ENCODE measurements around the gene KIF1C.

KIF1C gene

GRCh38 chr17:5034063-5034462, 36.3 kb downstream of the KIF1C start:
- no peak overlapping the region for H3K4me3 ChIP-seq (ENCODE audit: low read length)
- peaks cover 2% of the 10 kb centered on the region for H3K4me1 ChIP-seq (ENCODE audit: control insufficient read depth, insufficient read depth, low read length)
- H3K27me3 ChIP-seq (replicated peaks; ENCODE audit: control insufficient read depth, insufficient read depth, low read length): peaks cover 19% of the 10 kb centered on the region
- H3K9ac ChIP-seq (ENCODE audit: low read length): no peak overlapping the region
- no peaks in the 10 kb centered on the region for H3K36me3 ChIP-seq (ENCODE audit: control insufficient read depth, insufficient read depth, low read length, severe bottlenecking)
- no peaks in the 10 kb centered on the region for H3K9me3 ChIP-seq (ENCODE audit: control insufficient read depth, low read length)
- no peak for DNase-seq (ENCODE audit: low read depth)

GRCh38 chr17:5034651-5035050, 36.9 kb downstream of the KIF1C start:
- Histone ChIP-seq H3K9me3 (ENCODE audit: control insufficient read depth, low read length) (no peaks in the 10 kb centered on the region), H3K27me3 (replicated peaks; ENCODE audit: control insufficient read depth, insufficient read depth, low read length) (peaks cover 19% of the 10 kb centered on the region), H3K4me3 (ENCODE audit: low read length) (no peak overlapping the region), H3K9ac (ENCODE audit: low read length) (no peak overlapping the region), H3K36me3 (ENCODE audit: control insufficient read depth, insufficient read depth, low read length, severe bottlenecking) (no peaks in the 10 kb centered on the region), H3K4me1 (ENCODE audit: control insufficient read depth, insufficient read depth, low read length) (peaks cover 2% of the 10 kb centered on the region)
- DNase-seq (ENCODE audit: low read depth): no peak

- H3K4me3 ChIP-seq (ENCODE audit: low read length): peak within 1 kb of the TSS; percentile 60
- H3K9me3 ChIP-seq (ENCODE audit: control insufficient read depth, low read length): no peaks in the 10 kb centered on the region
- peaks cover 2% of the 10 kb centered on the region for H3K4me1 ChIP-seq (ENCODE audit: control insufficient read depth, insufficient read depth, low read length)
- H3K9ac ChIP-seq (ENCODE audit: low read length): no peak within 1 kb of the TSS
- peaks cover 20% of the 10 kb centered on the region for H3K27me3 ChIP-seq (replicated peaks; ENCODE audit: control insufficient read depth, insufficient read depth, low read length)
- no peak for DNase-seq (ENCODE audit: low read depth)
- H3K36me3 ChIP-seq (ENCODE audit: control insufficient read depth, insufficient read depth, low read length, severe bottlenecking): no peaks in the 10 kb centered on the region
Measured at GRCh38 chr17:5035315-5035714, 37.6 kb downstream of the KIF1C start, which contains the start of gene SLC52A1. Gene SLC52A1 (minus strand): TSS chr17:5035426. CDS start chr17:5034606, 820 bp downstream.

- Histone ChIP-seq H3K4me1 (ENCODE audit: control insufficient read depth, insufficient read depth, low read length) (no peaks in the 10 kb centered on the region), H3K9me3 (ENCODE audit: control insufficient read depth, low read length) (no peaks in the 10 kb centered on the region), H3K27me3 (replicated peaks; ENCODE audit: control insufficient read depth, insufficient read depth, low read length) (peaks cover 4% of the 10 kb centered on the region), H3K9ac (ENCODE audit: low read length) (no peak overlapping the region), H3K4me3 (ENCODE audit: low read length) (no peak overlapping the region), H3K36me3 (ENCODE audit: control insufficient read depth, insufficient read depth, low read length, severe bottlenecking) (no peaks in the 10 kb centered on the region)
- DNase-seq (ENCODE audit: low read depth): no peak
Measured at GRCh38 chr17:5042157-5043022, 44.6 kb downstream of the KIF1C start.

GRCh38 chr17:5043524-5043923, 45.8 kb downstream of the KIF1C start:
- H3K27me3 ChIP-seq (replicated peaks; ENCODE audit: control insufficient read depth, insufficient read depth, low read length): peaks cover 4% of the 10 kb centered on the region
- no peaks in the 10 kb centered on the region for H3K9me3 ChIP-seq (ENCODE audit: control insufficient read depth, low read length)
- no peak for DNase-seq (ENCODE audit: low read depth)
- H3K36me3 ChIP-seq (ENCODE audit: control insufficient read depth, insufficient read depth, low read length, severe bottlenecking): no peaks in the 10 kb centered on the region
- H3K4me3 ChIP-seq (ENCODE audit: low read length): no peak overlapping the region
- H3K9ac ChIP-seq (ENCODE audit: low read length): no peak overlapping the region
- no peaks in the 10 kb centered on the region for H3K4me1 ChIP-seq (ENCODE audit: control insufficient read depth, insufficient read depth, low read length)

- H3K9me3 ChIP-seq (ENCODE audit: control insufficient read depth, low read length): no peaks in the 10 kb centered on the region
- no peak overlapping the region for H3K4me3 ChIP-seq (ENCODE audit: low read length)
- no peaks in the 10 kb centered on the region for H3K36me3 ChIP-seq (ENCODE audit: control insufficient read depth, insufficient read depth, low read length, severe bottlenecking)
- DNase-seq (ENCODE audit: low read depth): no peak
- peaks cover 4% of the 10 kb centered on the region for H3K27me3 ChIP-seq (replicated peaks; ENCODE audit: control insufficient read depth, insufficient read depth, low read length)
- no peak overlapping the region for H3K9ac ChIP-seq (ENCODE audit: low read length)
- peaks cover 5% of the 10 kb centered on the region for H3K4me1 ChIP-seq (ENCODE audit: control insufficient read depth, insufficient read depth, low read length)
Measured at GRCh38 chr17:5044630-5045029, 46.9 kb downstream of the KIF1C start.

GRCh38 chr17:5045496-5045895, 47.7 kb downstream of the KIF1C start:
- DNase-seq (ENCODE audit: low read depth): no peak
- H3K9me3 ChIP-seq (ENCODE audit: control insufficient read depth, low read length): no peaks in the 10 kb centered on the region
- no peak overlapping the region for H3K9ac ChIP-seq (ENCODE audit: low read length)
- no peaks in the 10 kb centered on the region for H3K36me3 ChIP-seq (ENCODE audit: control insufficient read depth, insufficient read depth, low read length, severe bottlenecking)
- peaks cover 12% of the 10 kb centered on the region for H3K4me1 ChIP-seq (ENCODE audit: control insufficient read depth, insufficient read depth, low read length)
- no peak overlapping the region for H3K4me3 ChIP-seq (ENCODE audit: low read length)
- H3K27me3 ChIP-seq (replicated peaks; ENCODE audit: control insufficient read depth, insufficient read depth, low read length): peaks cover under 1% of the 10 kb centered on the region

- Histone ChIP-seq H3K9me3 (ENCODE audit: control insufficient read depth, low read length) (no peaks in the 10 kb centered on the region), H3K36me3 (ENCODE audit: control insufficient read depth, insufficient read depth, low read length, severe bottlenecking) (no peaks in the 10 kb centered on the region), H3K9ac (ENCODE audit: low read length) (no peak overlapping the region), H3K4me3 (ENCODE audit: low read length) (no peak overlapping the region), H3K27me3 (replicated peaks; ENCODE audit: control insufficient read depth, insufficient read depth, low read length) (no peaks in the 10 kb centered on the region), H3K4me1 (ENCODE audit: control insufficient read depth, insufficient read depth, low read length) (peaks cover 12% of the 10 kb centered on the region)
- no peak for DNase-seq (ENCODE audit: low read depth)
Measured at GRCh38 chr17:5047446-5047845, 49.7 kb downstream of the KIF1C start.

- Histone ChIP-seq H3K27me3 (replicated peaks; ENCODE audit: control insufficient read depth, insufficient read depth, low read length) (no peaks in the 10 kb centered on the region), H3K4me1 (ENCODE audit: control insufficient read depth, insufficient read depth, low read length) (peaks cover 12% of the 10 kb centered on the region), H3K9ac (ENCODE audit: low read length) (peak overlapping the region; percentile 51), H3K4me3 (ENCODE audit: low read length) (no peak overlapping the region), H3K36me3 (ENCODE audit: control insufficient read depth, insufficient read depth, low read length, severe bottlenecking) (no peaks in the 10 kb centered on the region), H3K9me3 (ENCODE audit: control insufficient read depth, low read length) (no peaks in the 10 kb centered on the region)
- peak; percentile 32 for DNase-seq (ENCODE audit: low read depth)
Measured at GRCh38 chr17:5049314-5049841, 51.6 kb downstream of the KIF1C start.

GRCh38 chr17:5050278-5050677, 52.5 kb downstream of the KIF1C start:
- Histone ChIP-seq H3K36me3 (ENCODE audit: control insufficient read depth, insufficient read depth, low read length, severe bottlenecking) (no peaks in the 10 kb centered on the region), H3K4me1 (ENCODE audit: control insufficient read depth, insufficient read depth, low read length) (peaks cover 12% of the 10 kb centered on the region), H3K4me3 (ENCODE audit: low read length) (no peak overlapping the region), H3K9ac (ENCODE audit: low read length) (no peak overlapping the region), H3K27me3 (replicated peaks; ENCODE audit: control insufficient read depth, insufficient read depth, low read length) (no peaks in the 10 kb centered on the region), H3K9me3 (ENCODE audit: control insufficient read depth, low read length) (no peaks in the 10 kb centered on the region)
- peak; percentile 83 for DNase-seq (ENCODE audit: low read depth)

- Histone ChIP-seq H3K4me3 (ENCODE audit: low read length) (no peak overlapping the region), H3K9me3 (ENCODE audit: control insufficient read depth, low read length) (no peaks in the 10 kb centered on the region), H3K4me1 (ENCODE audit: control insufficient read depth, insufficient read depth, low read length) (no peaks in the 10 kb centered on the region), H3K36me3 (ENCODE audit: control insufficient read depth, insufficient read depth, low read length, severe bottlenecking) (no peaks in the 10 kb centered on the region), H3K27me3 (replicated peaks; ENCODE audit: control insufficient read depth, insufficient read depth, low read length) (no peaks in the 10 kb centered on the region), H3K9ac (ENCODE audit: low read length) (no peak overlapping the region)
- no peak for DNase-seq (ENCODE audit: low read depth)
Measured at GRCh38 chr17:5055543-5055942, 57.8 kb downstream of the KIF1C start.
